Activated CD4-positive, alpha-beta T cell treated with anti-CD3 and anti-CD28 coated beads for 24 hours (primary cell): ENCODE measurements around the gene ARHGAP10.

Experiments used
- DNase-seq, 2 donors: peaks; one replicate each; pipeline ENCODE4 v3.0.0-alpha.2; 2020; ENCODE audit warnings: low read depth in 2 of 2

The ARHGAP10 gene

GRCh38 chr4:147950261-147950660 is 218.4 kb downstream of the ARHGAP10 start:
- no peak for DNase-seq

GRCh38 chr4:147950841-147951240 is 219.0 kb downstream of the ARHGAP10 start:
- DNase-seq: no peak

- no peak for DNase-seq
These were observed 223.0 kb downstream of the ARHGAP10 start for GRCh38 chr4:147954850-147955249.

- DNase-seq: no peak
These were observed 224.1 kb downstream of the ARHGAP10 start for GRCh38 chr4:147955827-147956558.

GRCh38 chr4:147957446-147957845 is 225.6 kb downstream of the ARHGAP10 start:
- DNase-seq: no peak

- no peak for DNase-seq
These were observed 226.2 kb downstream of the ARHGAP10 start for GRCh38 chr4:147958057-147958456.

GRCh38 chr4:147958489-147959065 is 226.7 kb downstream of the ARHGAP10 start:
- DNase-seq: no peak

- no peak for DNase-seq
These were observed 229.1 kb downstream of the ARHGAP10 start for GRCh38 chr4:147960971-147961370.

GRCh38 chr4:147963839-147964238 is 232.0 kb downstream of the ARHGAP10 start:
- DNase-seq: no peak

- DNase-seq: no peak
These were observed 232.5 kb downstream of the ARHGAP10 start for GRCh38 chr4:147964266-147964880.

- no peak for DNase-seq
These were observed 233.2 kb downstream of the ARHGAP10 start for GRCh38 chr4:147965056-147965455.

- no peak for DNase-seq
These were observed 234.0 kb downstream of the ARHGAP10 start for GRCh38 chr4:147965873-147966272.

- DNase-seq: no peak
These were observed 236.8 kb downstream of the ARHGAP10 start for GRCh38 chr4:147968641-147969040.

GRCh38 chr4:147969573-147970385 is 237.9 kb downstream of the ARHGAP10 start:
- no peak for DNase-seq

- DNase-seq: no peak
These were observed 239.2 kb downstream of the ARHGAP10 start for GRCh38 chr4:147971116-147971515.

- DNase-seq: no peak
These were observed 243.4 kb downstream of the ARHGAP10 start for GRCh38 chr4:147975325-147975724.

GRCh38 chr4:147975933-147976928 is 244.3 kb downstream of the ARHGAP10 start:
- no peak for DNase-seq

- DNase-seq: no peak
These were observed 248.7 kb downstream of the ARHGAP10 start for GRCh38 chr4:147980586-147980985.

GRCh38 chr4:147981305-147981704 is 249.4 kb downstream of the ARHGAP10 start:
- no peak for DNase-seq

GRCh38 chr4:147984065-147984777 is 252.3 kb downstream of the ARHGAP10 start:
- DNase-seq: peak in 1 of 2 donors; percentile 3
